Keratinocyte (primary cell): ENCODE results near the gene CLSTN1. TPM values are rescaled to one million over a fixed set of nuclear protein-coding genes. Genes with fewer than 3 reads are reported as not detected.

Source experiments
- DNase-seq: peaks from one replicate; pipeline ENCODE4 v3.0.0-alpha.2; 2011; ENCODE audit warnings: low read depth, missing footprints, low spot score
- FAIRE-seq: peaks from 2 replicates; lab custom pipeline; 2011; peaks lifted over from hg19 to GRCh38; lab: Jason Lieb, UNC
- H2AFZ ChIP-seq: 2 replicates; pipeline ENCODE4 v1.6.0; 2012; ENCODE audit warnings: low read length, control low read depth, inconsistent platforms; ENCODE audit not compliant: control insufficient read depth
- H3K27ac ChIP-seq: 2 replicates; pipeline ENCODE4 v1.5.1; 2011; ENCODE audit warnings: low read length; ENCODE audit not compliant: control insufficient read depth, insufficient read depth
- H3K27me3 ChIP-seq: 3 replicates; pipeline ENCODE4 v1.6.0; 2011; ENCODE audit warnings: low read length; ENCODE audit not compliant: control insufficient read depth, insufficient read depth; ENCODE audit errors: extremely low read depth
- H3K36me3 ChIP-seq, 2 experiments: 2 replicates in 1 of 2; 3 replicates in 1 of 2; pipeline ENCODE4 v1.5.1; 2011; ENCODE audit warnings: low read length in 2 of 2, mild to moderate bottlenecking in 1 of 2; ENCODE audit not compliant: control insufficient read depth in 2 of 2, insufficient read depth in 2 of 2; ENCODE audit errors: extremely low read depth in 1 of 2
- H3K4me1 ChIP-seq: 3 replicates; pipeline ENCODE4 v1.5.1; 2011; ENCODE audit warnings: low read length; ENCODE audit not compliant: control insufficient read depth, insufficient read depth; ENCODE audit errors: extremely low read depth
- H3K4me2 ChIP-seq: 3 replicates; pipeline ENCODE4 v1.6.0; 2011; ENCODE audit warnings: low read depth, low read length; ENCODE audit not compliant: control insufficient read depth, insufficient read depth; ENCODE audit errors: extremely low read depth
- H3K4me3 ChIP-seq, 3 experiments: fragments of 200-600 bp in 1 of 3; sonication (generic) in 1 of 3; 2 replicates in 2 of 3; 3 replicates in 1 of 3; pipeline ENCODE4 v1.5.1; 2011 to 2016; ENCODE audit warnings: low read length in 3 of 3, mild to moderate bottlenecking in 3 of 3, control low read depth in 2 of 3, inconsistent platforms in 1 of 3, low read depth in 1 of 3, mixed read lengths in 1 of 3, mixed run types in 1 of 3, moderate library complexity in 1 of 3; ENCODE audit not compliant: control insufficient read depth in 2 of 3, insufficient read depth in 2 of 3; ENCODE audit errors: extremely low read depth in 1 of 3
- H3K79me2 ChIP-seq: 2 replicates; pipeline ENCODE4 v1.6.0; 2012; ENCODE audit warnings: low read length; ENCODE audit not compliant: control insufficient read depth, insufficient read depth
- H3K9ac ChIP-seq: 3 replicates; pipeline ENCODE4 v1.6.0; 2011; ENCODE audit warnings: low read length; ENCODE audit not compliant: control insufficient read depth, insufficient read depth; ENCODE audit errors: extremely low read depth
- H3K9me1 ChIP-seq: 3 replicates; pipeline ENCODE4 v1.6.0; 2011; ENCODE audit warnings: low read length; ENCODE audit not compliant: control insufficient read depth, insufficient read depth; ENCODE audit errors: extremely low read depth
- H3K9me3 ChIP-seq: 2 replicates; pipeline ENCODE4 v1.5.1; 2012; ENCODE audit warnings: low read depth, low read length; ENCODE audit not compliant: control insufficient read depth
- H4K20me1 ChIP-seq: 3 replicates; pipeline ENCODE4 v1.6.0; 2011; ENCODE audit warnings: low read length; ENCODE audit not compliant: control insufficient read depth, insufficient read depth; ENCODE audit errors: extremely low read depth
- EZH2 ChIP-seq: IDR thresholded peaks from one replicate; pipeline ENCODE4 v1.6.1; 2012; ENCODE audit warnings: inconsistent platforms, mild to moderate bottlenecking, low read length, moderate library complexity
- dilution Hi-C: fragments of 300-500 bp; cut with MboI; formaldehyde crosslinking; loops from one replicate; pipeline ENCODE4 v1.7.0; 2020; ENCODE audit warnings: low sequenced_read_pairs; ENCODE audit not compliant: extremely low pct_ligation_motif_present
- polyA plus RNA-seq, 5 experiments: library from polyadenylated mRNA; depleted of rRNA in 3 of 5; stranded (reverse) in 3 of 5; stranded (forward) in 1 of 5; unstranded in 1 of 5; fragments of >200 nt; gene quantifications; 1 replicate in 1 of 5; 2 replicates in 3 of 5; 3 replicates in 1 of 5; pipeline versions ENCODE4 v1.2.1 to v1.2.3, GENCODE V29; 2011 to 2012; ENCODE audit warnings: missing spikeins in 2 of 5, low read depth in 1 of 5, low replicate concordance in 1 of 5
- TF ChIP-seq, protein P1 (sequence below), 3 experiments: IDR thresholded peaks in 1 of 3; conservative IDR thresholded peaks in 1 of 3; optimal IDR thresholded peaks in 1 of 3; 2 replicates in 2 of 3; 3 replicates in 1 of 3; pipeline versions ENCODE3 to v1.5.1; 2011; ENCODE audit warnings: low read length in 3 of 3, mild to moderate bottlenecking in 3 of 3, moderate library complexity in 2 of 3, control low read depth in 1 of 3, inconsistent platforms in 1 of 3; ENCODE audit not compliant: insufficient read depth in 2 of 3; ENCODE audit errors: extremely low read depth in 1 of 3

The CLSTN1 gene
- polyA plus RNA-seq, 1 donor (not counting 4 experiments of a cell fraction or from before 2014, with no cell fraction given): 90.3 TPM

DNA sequence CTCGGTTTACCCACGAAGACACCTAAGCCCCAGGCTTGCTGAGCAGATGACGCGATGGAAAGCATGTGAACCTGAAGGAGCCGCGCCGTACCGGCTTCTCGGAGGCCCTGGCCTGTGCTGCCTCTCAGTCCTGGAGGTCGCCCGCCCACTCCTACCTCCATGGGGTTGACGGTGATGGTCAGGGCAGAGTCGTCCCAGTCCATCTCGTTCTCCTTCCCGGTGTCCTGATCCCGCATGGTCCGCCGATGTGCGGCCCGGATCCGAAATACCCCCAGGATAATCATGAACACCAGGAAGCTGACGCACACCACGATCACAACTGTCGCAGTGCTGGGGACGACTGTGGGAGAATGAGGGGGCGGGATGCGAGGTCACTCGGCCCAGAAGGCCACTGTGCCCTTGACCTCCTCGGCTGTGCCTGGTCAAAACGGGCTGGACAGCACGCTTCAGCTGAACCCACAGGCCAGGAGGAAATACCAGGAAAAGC lies 92.7 kb downstream of the CLSTN1 start:
- Histone ChIP-seq H3K4me2 (no peak overlapping the region), H3K4me3 (no peak overlapping the region), H3K9me1 (no peaks in the 10 kb centered on the region), H3K9me3 (no peaks in the 10 kb centered on the region), H3K4me1 (no peaks in the 10 kb centered on the region), H3K27me3 (no peaks in the 10 kb centered on the region), H3K27ac (no peak overlapping the region), H3K79me2 (peaks cover 2% of the 10 kb centered on the region), H2AFZ (no peak overlapping the region), H3K36me3 (peaks cover 56 to 62% of the 10 kb centered on the region in 2 experiments), H3K9ac (no peak overlapping the region), H4K20me1 (peaks cover 4% of the 10 kb centered on the region)
- FAIRE-seq (no peak), DNase-seq (no peak)
- TF ChIP-seq, protein P1, sequence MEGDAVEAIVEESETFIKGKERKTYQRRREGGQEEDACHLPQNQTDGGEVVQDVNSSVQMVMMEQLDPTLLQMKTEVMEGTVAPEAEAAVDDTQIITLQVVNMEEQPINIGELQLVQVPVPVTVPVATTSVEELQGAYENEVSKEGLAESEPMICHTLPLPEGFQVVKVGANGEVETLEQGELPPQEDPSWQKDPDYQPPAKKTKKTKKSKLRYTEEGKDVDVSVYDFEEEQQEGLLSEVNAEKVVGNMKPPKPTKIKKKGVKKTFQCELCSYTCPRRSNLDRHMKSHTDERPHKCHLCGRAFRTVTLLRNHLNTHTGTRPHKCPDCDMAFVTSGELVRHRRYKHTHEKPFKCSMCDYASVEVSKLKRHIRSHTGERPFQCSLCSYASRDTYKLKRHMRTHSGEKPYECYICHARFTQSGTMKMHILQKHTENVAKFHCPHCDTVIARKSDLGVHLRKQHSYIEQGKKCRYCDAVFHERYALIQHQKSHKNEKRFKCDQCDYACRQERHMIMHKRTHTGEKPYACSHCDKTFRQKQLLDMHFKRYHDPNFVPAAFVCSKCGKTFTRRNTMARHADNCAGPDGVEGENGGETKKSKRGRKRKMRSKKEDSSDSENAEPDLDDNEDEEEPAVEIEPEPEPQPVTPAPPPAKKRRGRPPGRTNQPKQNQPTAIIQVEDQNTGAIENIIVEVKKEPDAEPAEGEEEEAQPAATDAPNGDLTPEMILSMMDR (optimal IDR thresholded peaks at IDR 0.05 in 1 of 3, IDR thresholded peaks at IDR 0.05 in 1 of 3, conservative IDR thresholded peaks at IDR 0.05 in 1 of 3; ENCODE audit: extremely low read depth in 1 of 3, insufficient read depth in 2 of 3, low read length in 3 of 3): no peak
- TF ChIP-seq EZH2: no peak
- dilution Hi-C loops: no loop called here

DNA sequence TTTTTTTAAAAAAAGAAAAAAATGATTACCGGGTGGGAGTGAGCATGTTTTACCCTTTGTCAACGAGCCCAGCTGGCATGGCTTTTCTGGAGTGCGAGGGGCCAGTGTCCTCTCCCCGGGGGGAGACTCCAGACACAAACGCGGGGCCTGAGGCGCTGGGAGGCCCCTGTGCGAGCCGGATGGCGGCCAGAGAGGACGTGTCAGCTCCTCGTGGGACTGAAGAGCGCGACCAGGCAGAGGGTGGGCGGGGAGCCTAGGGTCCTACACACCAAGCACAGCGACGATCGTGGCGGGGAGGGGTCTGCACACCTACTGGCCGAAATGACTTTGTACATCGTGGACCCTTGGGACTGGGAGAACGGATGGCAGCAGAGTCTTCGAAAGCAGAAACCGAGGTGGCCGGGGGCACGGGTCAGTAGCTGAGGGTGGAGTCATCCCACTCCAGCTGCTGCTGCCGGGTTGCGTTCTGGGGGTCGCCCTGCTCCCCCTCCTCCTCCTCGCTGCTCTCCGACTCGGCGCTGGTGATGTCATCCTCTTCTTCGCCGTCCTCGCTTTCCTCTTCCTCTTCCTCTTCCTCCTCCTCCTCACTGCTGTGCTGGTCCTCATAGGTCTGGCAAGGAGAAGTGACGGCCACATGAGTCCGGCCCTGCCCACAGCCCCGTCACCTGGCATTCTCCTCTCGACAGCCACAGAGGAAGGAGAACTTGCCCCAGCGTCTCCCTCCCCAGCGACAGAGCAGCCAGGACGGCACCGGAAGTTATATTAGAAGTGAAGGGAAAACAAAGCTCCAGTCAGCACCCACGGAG lies 93.5 kb downstream of the CLSTN1 start:
- Histone ChIP-seq H4K20me1 (peaks cover 1% of the 10 kb centered on the region), H2AFZ (no peak overlapping the region), H3K9ac (no peak overlapping the region), H3K9me3 (no peaks in the 10 kb centered on the region), H3K79me2 (peaks cover 2% of the 10 kb centered on the region), H3K9me1 (no peaks in the 10 kb centered on the region), H3K27ac (no peak overlapping the region), H3K4me3 (no peak overlapping the region), H3K4me2 (no peak overlapping the region), H3K36me3 (peaks cover 50 to 54% of the 10 kb centered on the region in 2 experiments), H3K27me3 (no peaks in the 10 kb centered on the region), H3K4me1 (no peaks in the 10 kb centered on the region)
- no peak for DNase-seq
- TF ChIP-seq, protein P1 (optimal IDR thresholded peaks at IDR 0.05 in 1 of 3, IDR thresholded peaks at IDR 0.05 in 1 of 3, conservative IDR thresholded peaks at IDR 0.05 in 1 of 3; ENCODE audit: extremely low read depth in 1 of 3, insufficient read depth in 2 of 3, low read length in 3 of 3): no peak
- no peak for TF ChIP-seq EZH2
- no peak for FAIRE-seq
- dilution Hi-C loops: no loop called here
